Neural cell (in vitro differentiated cells): ENCODE data around the gene PNPLA6.

Source experiments
- EP300 ChIP-seq: fragments of 450-650 bp; conservative IDR thresholded peaks from 2 replicates; pipeline ENCODE4 v1.6.1; 2014; ENCODE audit warnings: antibody characterized with exemption, mild to moderate bottlenecking, moderate library complexity; ENCODE audit not compliant: poor library complexity, severe bottlenecking
- EZH2 ChIP-seq: fragments of 200-600, 300-800 bp; shearing (Covaris generic), sonication (generic); IDR thresholded peaks from 2 replicates; pipeline ENCODE4 v1.6.1; 2014; ENCODE audit warnings: antibody characterized with exemption, low read length, borderline replicate concordance, mild to moderate bottlenecking; ENCODE audit not compliant: insufficient read depth, poor library complexity, severe bottlenecking
- MXI1 ChIP-seq: fragments of 450-650 bp; conservative IDR thresholded peaks from 2 replicates; pipeline ENCODE4 v1.6.1; 2014; ENCODE audit warnings: antibody characterized with exemption, mild to moderate bottlenecking; ENCODE audit not compliant: poor library complexity, severe bottlenecking
- RAD21 ChIP-seq: fragments of 450-650 bp; conservative IDR thresholded peaks from 2 replicates; pipeline ENCODE4 v1.6.1; 2014; ENCODE audit warnings: antibody characterized with exemption, mild to moderate bottlenecking, moderate library complexity
- SMC3 ChIP-seq: fragments of 450-650 bp; conservative IDR thresholded peaks from 2 replicates; pipeline ENCODE4 v1.6.1; 2014; ENCODE audit warnings: antibody characterized with exemption, mild to moderate bottlenecking, moderate library complexity; ENCODE audit not compliant: poor library complexity
- TAF1 ChIP-seq: IDR thresholded peaks from 2 replicates; pipeline ENCODE4 v1.6.1; 2012; ENCODE audit warnings: low read depth
- TF ChIP-seq, protein P1 (sequence below): fragments of 450-650 bp; IDR thresholded peaks from 2 replicates; pipeline ENCODE4 v1.5.1; 2014; ENCODE audit warnings: antibody characterized with exemption, mild to moderate bottlenecking, moderate library complexity; ENCODE audit not compliant: poor library complexity, severe bottlenecking

DNA sequence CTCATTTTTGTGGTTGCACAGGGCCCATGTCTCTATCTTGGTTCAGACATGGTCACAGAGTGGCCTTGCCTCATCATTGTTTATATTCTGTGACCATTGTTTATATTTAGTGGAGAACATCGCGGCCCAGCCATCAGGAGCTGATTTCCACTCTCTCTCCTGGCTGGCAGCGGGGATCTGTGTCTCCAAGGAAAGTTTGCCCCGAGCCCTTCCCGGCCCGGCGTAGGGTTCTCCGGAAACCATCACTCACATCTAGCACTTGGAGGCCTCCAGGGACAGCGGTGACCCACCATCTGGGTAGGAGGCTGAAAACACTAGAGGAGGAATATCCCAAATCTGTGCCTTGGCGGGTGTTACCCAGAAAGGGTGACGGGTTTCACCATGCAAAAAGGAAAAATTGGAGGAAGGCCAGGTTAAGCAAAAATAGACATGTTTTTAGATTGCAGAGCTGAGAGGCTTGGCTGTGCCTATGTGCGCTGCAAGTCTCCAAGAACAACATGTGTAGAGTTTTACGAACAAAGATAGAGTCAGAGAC, 20.3 kb upstream of the PNPLA6 start:
- TF ChIP-seq RAD21, result no peak
- TF ChIP-seq EP300, result no peak
- TF ChIP-seq, protein P1, sequence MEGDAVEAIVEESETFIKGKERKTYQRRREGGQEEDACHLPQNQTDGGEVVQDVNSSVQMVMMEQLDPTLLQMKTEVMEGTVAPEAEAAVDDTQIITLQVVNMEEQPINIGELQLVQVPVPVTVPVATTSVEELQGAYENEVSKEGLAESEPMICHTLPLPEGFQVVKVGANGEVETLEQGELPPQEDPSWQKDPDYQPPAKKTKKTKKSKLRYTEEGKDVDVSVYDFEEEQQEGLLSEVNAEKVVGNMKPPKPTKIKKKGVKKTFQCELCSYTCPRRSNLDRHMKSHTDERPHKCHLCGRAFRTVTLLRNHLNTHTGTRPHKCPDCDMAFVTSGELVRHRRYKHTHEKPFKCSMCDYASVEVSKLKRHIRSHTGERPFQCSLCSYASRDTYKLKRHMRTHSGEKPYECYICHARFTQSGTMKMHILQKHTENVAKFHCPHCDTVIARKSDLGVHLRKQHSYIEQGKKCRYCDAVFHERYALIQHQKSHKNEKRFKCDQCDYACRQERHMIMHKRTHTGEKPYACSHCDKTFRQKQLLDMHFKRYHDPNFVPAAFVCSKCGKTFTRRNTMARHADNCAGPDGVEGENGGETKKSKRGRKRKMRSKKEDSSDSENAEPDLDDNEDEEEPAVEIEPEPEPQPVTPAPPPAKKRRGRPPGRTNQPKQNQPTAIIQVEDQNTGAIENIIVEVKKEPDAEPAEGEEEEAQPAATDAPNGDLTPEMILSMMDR, result no peak
- TF ChIP-seq MXI1, result no peak
- no peak for TF ChIP-seq SMC3
- TF ChIP-seq EZH2, result no peak
- no peak for TF ChIP-seq TAF1
